Astrocyte (in vitro differentiated cells and primary cell): ENCODE results near the gene ZFYVE28. TPM values are rescaled to one million over a fixed set of nuclear protein-coding genes. Genes with fewer than 3 reads are reported as not detected.
A peak's percentile ranks its signal among the peaks of the same experiment; 100 is the strongest.

Experiments used
- DNase-seq: peaks from one replicate; pipeline ENCODE4 v3.0.0-alpha.2; 2010; ENCODE audit warnings: low read depth
- FAIRE-seq: peaks from 2 replicates; lab custom pipeline; 2011; peaks lifted over from hg19 to GRCh38; lab: Jason Lieb, UNC
- H2AFZ ChIP-seq: 2 replicates; pipeline ENCODE4 v1.6.0; 2012; ENCODE audit warnings: low read depth, low read length, inconsistent platforms
- H3K27ac ChIP-seq: 2 replicates; pipeline ENCODE4 v1.5.1; 2011; ENCODE audit warnings: low read depth, low read length, inconsistent platforms
- H3K27me3 ChIP-seq: 2 replicates; pipeline ENCODE4 v1.6.0; 2011; ENCODE audit warnings: low read length, inconsistent platforms; ENCODE audit not compliant: insufficient read depth
- H3K36me3 ChIP-seq: 2 replicates; pipeline ENCODE4 v1.5.1; 2011; ENCODE audit warnings: low read length, inconsistent platforms; ENCODE audit not compliant: insufficient read depth
- H3K4me1 ChIP-seq: 2 replicates; pipeline ENCODE4 v1.5.1; 2011; ENCODE audit warnings: low read length, inconsistent platforms; ENCODE audit not compliant: insufficient read depth
- H3K4me2 ChIP-seq: 2 replicates; pipeline ENCODE4 v1.6.0; 2012; ENCODE audit warnings: low read length, inconsistent platforms
- H3K4me3 ChIP-seq: 2 replicates; pipeline ENCODE4 v1.5.1; 2011; ENCODE audit warnings: low read depth, mild to moderate bottlenecking, low read length, inconsistent platforms; ENCODE audit not compliant: insufficient read depth
- H3K79me2 ChIP-seq: 2 replicates; pipeline ENCODE4 v1.6.0; 2012; ENCODE audit warnings: mild to moderate bottlenecking, low read length, inconsistent platforms; ENCODE audit not compliant: insufficient read depth
- H3K9ac ChIP-seq: 2 replicates; pipeline ENCODE4 v1.6.0; 2012; ENCODE audit warnings: mild to moderate bottlenecking, low read length, inconsistent platforms
- H3K9me3 ChIP-seq: 2 replicates; pipeline ENCODE4 v1.5.1; 2012; ENCODE audit warnings: low read depth, mild to moderate bottlenecking, low read length, inconsistent platforms; ENCODE audit not compliant: insufficient read depth
- H4K20me1 ChIP-seq: 2 replicates; pipeline ENCODE4 v1.6.0; 2012; ENCODE audit warnings: low read length, inconsistent platforms; ENCODE audit not compliant: insufficient read depth
- H3K27ac Mint-ChIP-seq: one replicate; pipeline ENCODE4 v1.8.0; 2021; ENCODE audit warnings: mild to moderate bottlenecking, mixed read lengths; ENCODE audit not compliant: unreplicated experiment
- H3K27me3 Mint-ChIP-seq: one replicate; pipeline ENCODE4 v1.8.0; 2021; ENCODE audit warnings: low read depth, mixed read lengths; ENCODE audit not compliant: unreplicated experiment
- H3K36me3 Mint-ChIP-seq: one replicate; pipeline ENCODE4 v1.8.0; 2021; ENCODE audit warnings: low read depth, mixed read lengths; ENCODE audit not compliant: unreplicated experiment
- H3K4me1 Mint-ChIP-seq: one replicate; pipeline ENCODE4 v1.8.0; 2021; ENCODE audit warnings: low read depth, mixed read lengths; ENCODE audit not compliant: unreplicated experiment
- H3K4me3 Mint-ChIP-seq: one replicate; pipeline ENCODE4 v1.8.0; 2021; ENCODE audit warnings: mild to moderate bottlenecking, moderate library complexity, mixed read lengths; ENCODE audit not compliant: unreplicated experiment
- H3K9me3 Mint-ChIP-seq: one replicate; pipeline ENCODE4 v1.8.0; 2021; ENCODE audit warnings: mild to moderate bottlenecking, mixed read lengths; ENCODE audit not compliant: unreplicated experiment
- CTCF ChIP-seq: IDR thresholded peaks from 2 replicates; pipeline ENCODE4 v1.5.1; 2011; ENCODE audit warnings: low read depth, mild to moderate bottlenecking, inconsistent platforms, low read length, moderate library complexity; ENCODE audit not compliant: insufficient read depth
- EZH2 ChIP-seq: IDR thresholded peaks from 2 replicates; pipeline ENCODE4 v1.6.1; 2012; ENCODE audit warnings: mild to moderate bottlenecking, low read length, inconsistent platforms; ENCODE audit not compliant: insufficient read depth
- total RNA-seq: library from RNA; stranded (reverse); gene quantifications from 2 replicates; pipeline ENCODE4 v1.2.1, GENCODE V29; 2021

Gene ZFYVE28
- total RNA-seq, 1 donor from 2014 or later, result 0.68 TPM

DNA sequence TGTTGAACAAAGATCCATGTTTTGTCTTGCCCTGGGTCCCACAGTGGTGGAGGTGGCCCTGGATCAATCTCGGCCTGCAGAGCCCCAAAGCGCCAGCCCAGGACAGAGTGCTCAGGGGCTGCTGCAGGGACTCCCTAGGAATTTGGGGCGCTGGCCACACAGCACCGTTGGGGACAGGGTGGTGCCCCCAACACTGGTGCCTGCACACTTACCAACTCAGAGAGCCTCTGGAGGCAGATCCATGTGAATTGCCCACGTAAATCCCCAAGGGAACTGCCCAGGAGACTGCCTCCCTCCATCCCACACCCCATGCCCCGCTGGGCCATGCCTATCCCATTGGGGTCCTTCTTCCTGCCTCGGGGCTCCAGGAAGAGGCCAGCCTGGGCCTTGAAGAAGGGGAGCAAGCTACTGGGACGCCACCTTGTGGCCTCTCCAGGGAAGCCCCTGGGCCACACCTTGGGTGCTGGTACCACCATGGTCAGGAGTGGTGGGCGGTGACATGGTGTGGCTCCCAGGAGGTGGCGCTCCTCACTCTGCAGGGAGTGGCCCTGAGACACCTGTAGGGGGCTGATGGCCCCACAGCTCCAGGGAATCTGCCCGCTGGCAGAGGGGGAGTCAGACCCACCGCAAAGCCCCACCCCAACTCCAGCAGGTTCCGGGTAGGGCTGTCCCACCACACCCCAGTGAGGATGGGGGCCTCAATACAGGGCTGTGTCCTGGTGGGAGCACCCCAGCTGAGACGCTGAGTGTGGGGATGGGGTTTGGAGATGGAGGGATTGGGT lies 23.1 kb upstream of the ZFYVE28 start:
- Mint-ChIP-seq H3K9me3 (no peaks in the 10 kb centered on the region), H3K4me1 (no peaks in the 10 kb centered on the region), H3K36me3 (no peaks in the 10 kb centered on the region), H3K4me3 (no peak overlapping the region), H3K27ac (no peak overlapping the region), H3K27me3 (peaks cover 28% of the 10 kb centered on the region)
- DNase-seq (peak; percentile 12), FAIRE-seq (no peak)
- Histone ChIP-seq H3K9me3 (no peaks in the 10 kb centered on the region), H3K4me1 (no peaks in the 10 kb centered on the region), H3K79me2 (no peaks in the 10 kb centered on the region), H3K27ac (no peak overlapping the region), H3K9ac (no peak overlapping the region), H3K36me3 (no peaks in the 10 kb centered on the region), H2AFZ (peak overlapping the region; percentile 34), H3K4me2 (no peak overlapping the region), H3K27me3 (no peaks in the 10 kb centered on the region), H4K20me1 (no peaks in the 10 kb centered on the region), H3K4me3 (no peak overlapping the region)
- TF ChIP-seq EZH2 (no peak), CTCF (peak; percentile 44)

DNA sequence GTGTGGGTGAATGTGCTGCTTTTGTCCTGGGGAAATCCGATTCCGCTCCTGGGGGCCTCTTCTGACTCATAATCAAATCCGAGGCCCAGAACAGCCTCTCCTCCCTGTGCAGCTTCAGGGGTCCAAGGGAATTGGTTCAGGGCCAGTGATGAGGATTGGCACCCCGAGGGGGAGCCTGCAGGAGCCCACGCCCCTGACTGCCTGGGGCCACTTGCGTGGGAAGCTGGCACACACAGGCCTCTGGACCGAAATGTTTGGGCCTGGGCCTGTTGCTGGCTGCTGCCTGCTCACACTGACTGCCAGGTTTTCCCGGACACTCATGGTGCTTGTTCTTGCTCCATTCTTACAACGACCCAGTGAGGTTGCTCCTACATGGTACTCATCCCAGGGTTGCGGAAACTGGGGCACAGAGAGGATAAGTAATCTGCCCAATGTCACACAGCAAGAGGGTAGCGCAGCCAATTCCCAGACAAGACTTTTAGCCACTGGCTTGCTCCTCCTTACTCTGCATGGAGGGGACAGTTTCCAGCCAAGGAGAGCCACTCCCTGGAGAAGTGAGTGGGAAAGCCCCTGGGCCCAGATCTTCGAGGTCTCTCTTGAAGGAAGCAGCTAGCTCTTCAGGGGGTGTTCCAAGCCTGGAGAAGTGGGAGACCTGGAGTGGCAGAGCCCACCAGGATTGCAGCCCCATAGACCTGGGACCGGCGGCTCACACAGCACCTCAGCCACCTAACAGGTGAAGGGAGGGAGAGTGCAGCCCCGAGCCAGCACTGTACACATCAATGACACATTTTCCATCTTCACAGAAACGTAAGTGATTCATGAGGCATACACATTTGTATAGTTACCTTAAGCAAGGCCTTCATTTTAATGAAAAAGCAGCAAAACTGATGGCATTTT lies 20.6 kb upstream of the ZFYVE28 start:
- FAIRE-seq, result no peak
- H3K4me3 ChIP-seq, result no peak overlapping the region
- Mint-ChIP-seq H3K4me3 (no peak overlapping the region), H3K36me3 (no peaks in the 10 kb centered on the region), H3K9me3 (no peaks in the 10 kb centered on the region), H3K27me3 (peaks cover 31% of the 10 kb centered on the region), H3K27ac (no peak overlapping the region), H3K4me1 (no peaks in the 10 kb centered on the region)
- no peaks in the 10 kb centered on the region for H3K36me3 ChIP-seq
- no peaks in the 10 kb centered on the region for H4K20me1 ChIP-seq
- H3K27me3 ChIP-seq, result no peaks in the 10 kb centered on the region
- no peak overlapping the region for H2AFZ ChIP-seq
- no peak overlapping the region for H3K4me2 ChIP-seq
- no peak overlapping the region for H3K9ac ChIP-seq
- H3K4me1 ChIP-seq, result no peaks in the 10 kb centered on the region
- no peaks in the 10 kb centered on the region for H3K9me3 ChIP-seq
- no peaks in the 10 kb centered on the region for H3K79me2 ChIP-seq
- H3K27ac ChIP-seq, result no peak overlapping the region
- DNase-seq, result no peak
- TF ChIP-seq CTCF, result no peak
- no peak for TF ChIP-seq EZH2
